Osteoblast (primary cell): ENCODE results near the gene KRTAP4-6. TPM values are rescaled to one million over a fixed set of nuclear protein-coding genes. Genes with fewer than 3 reads are reported as not detected.
"Not testable (repeated sequence)": the region's sequence is repeated elsewhere in the genome, so short reads cannot be mapped to it uniquely, and the experiment has no call there.

Source experiments
- DNase-seq: peaks from one replicate; pipeline ENCODE4 v3.0.0; 2011; ENCODE audit warnings: low spot score, mixed read lengths; ENCODE audit not compliant: insufficient read length; ENCODE audit errors: missing footprints
- H2AFZ ChIP-seq: 2 replicates; pipeline ENCODE4 v1.6.0; 2011; ENCODE audit warnings: mild to moderate bottlenecking, low read length
- H3K27ac ChIP-seq: 2 replicates; pipeline ENCODE4 v1.5.1; 2011; ENCODE audit warnings: mild to moderate bottlenecking, low read depth, low read length, moderate library complexity
- H3K27me3 ChIP-seq: 2 replicates; pipeline ENCODE4 v1.6.0; 2012; ENCODE audit warnings: mild to moderate bottlenecking, control low read depth, inconsistent platforms, low read length, moderate library complexity; ENCODE audit not compliant: insufficient read depth
- H3K36me3 ChIP-seq: 2 replicates; pipeline ENCODE4 v1.5.1; 2011; ENCODE audit warnings: mild to moderate bottlenecking, low read length, control low read depth, moderate library complexity; ENCODE audit not compliant: insufficient read depth
- H3K4me1 ChIP-seq: 2 replicates; pipeline ENCODE4 v1.5.1; 2011; ENCODE audit warnings: mild to moderate bottlenecking, low read length, control low read depth, moderate library complexity; ENCODE audit not compliant: insufficient read depth
- H3K4me2 ChIP-seq: 2 replicates; pipeline ENCODE4 v1.6.0; 2011; ENCODE audit warnings: mild to moderate bottlenecking, low read length; ENCODE audit not compliant: insufficient read depth
- H3K4me3 ChIP-seq: fragments of 200-600 bp; sonication (generic); 3 replicates; pipeline ENCODE4 v1.5.1; 2012; ENCODE audit warnings: mild to moderate bottlenecking, low read length, inconsistent platforms; ENCODE audit not compliant: insufficient read depth
- H3K79me2 ChIP-seq: 2 replicates; pipeline ENCODE4 v1.6.0; 2012; ENCODE audit warnings: mild to moderate bottlenecking, low read length, control low read depth, inconsistent platforms; ENCODE audit not compliant: insufficient read depth
- H3K9me3 ChIP-seq: 2 replicates; pipeline ENCODE4 v1.5.1; 2011; ENCODE audit warnings: low read depth, low read length, control low read depth
- H4K20me1 ChIP-seq: 2 replicates; pipeline ENCODE4 v1.6.0; 2012; ENCODE audit warnings: mild to moderate bottlenecking, low read length, control low read depth; ENCODE audit not compliant: insufficient read depth
- CTCF ChIP-seq: IDR thresholded peaks from 2 replicates; pipeline ENCODE4 v1.5.1; 2011; ENCODE audit warnings: mild to moderate bottlenecking, low read depth, low read length, moderate library complexity; ENCODE audit errors: extremely low read depth
- total RNA-seq: library from RNA; depleted of rRNA; stranded (reverse); fragments of >200 nt; gene quantifications from 2 replicates; pipeline ENCODE4 v1.2.3, GENCODE V29; 2012

Gene KRTAP4-6
- not detected in 2 replicates for total RNA-seq

- Histone ChIP-seq H2AFZ (no peak within 1 kb of the TSS), H3K9me3 (peaks cover 2% of the 10 kb centered on the region), H3K79me2 (no peaks in the 10 kb centered on the region), H3K27ac (peak within 1 kb of the TSS; percentile 69), H4K20me1 (no peaks in the 10 kb centered on the region), H3K4me3 (no peak within 1 kb of the TSS), H3K36me3 (no peaks in the 10 kb centered on the region), H3K27me3 (no peaks in the 10 kb centered on the region), H3K4me1 (peaks cover 6% of the 10 kb centered on the region), H3K4me2 (no peak within 1 kb of the TSS)
- DNase-seq: peak; percentile 78
- TF ChIP-seq CTCF: no peak
Observed at GRCh38 chr17:41140360-41141131, at the start of gene KRTAP4-6. KRTAP4-6 (minus strand) TSS chr17:41140544; CDS start chr17:41140487, 57 bp downstream.

- not testable (repeated sequence) for H3K36me3 ChIP-seq, H3K4me1 ChIP-seq, H3K27ac ChIP-seq, H4K20me1 ChIP-seq, H3K4me3 ChIP-seq, H3K9me3 ChIP-seq, H3K27me3 ChIP-seq, DNase-seq, H2AFZ ChIP-seq, H3K4me2 ChIP-seq, H3K79me2 ChIP-seq
Observed at GRCh38 chr17:41189837-41190318, 49.5 kb upstream of the KRTAP4-6 start, which contains the start of gene KRTAP9-1. KRTAP9-1 (plus strand) TSS chr17:41189887; CDS start chr17:41189887, 0 bp downstream.

GRCh38 chr17:41186872-41187271 is 46.5 kb upstream of the KRTAP4-6 start:
- Histone ChIP-seq H3K4me2 (no peak overlapping the region), H3K4me3 (no peak overlapping the region), H3K27ac (no peak overlapping the region), H3K79me2 (no peaks in the 10 kb centered on the region), H4K20me1 (no peaks in the 10 kb centered on the region), H3K36me3 (no peaks in the 10 kb centered on the region), H3K9me3 (no peaks in the 10 kb centered on the region), H3K4me1 (no peaks in the 10 kb centered on the region), H2AFZ (no peak overlapping the region), H3K27me3 (no peaks in the 10 kb centered on the region)
- DNase-seq: no peak
- TF ChIP-seq CTCF: no peak

GRCh38 chr17:41185001-41185400 is 44.7 kb upstream of the KRTAP4-6 start:
- no peak overlapping the region for H3K4me3 ChIP-seq
- no peaks in the 10 kb centered on the region for H3K4me1 ChIP-seq
- no peaks in the 10 kb centered on the region for H3K27me3 ChIP-seq
- TF ChIP-seq CTCF: no peak
- H3K79me2 ChIP-seq: no peaks in the 10 kb centered on the region
- H3K9me3 ChIP-seq: no peaks in the 10 kb centered on the region
- no peak overlapping the region for H3K4me2 ChIP-seq
- H3K36me3 ChIP-seq: no peaks in the 10 kb centered on the region
- no peak overlapping the region for H3K27ac ChIP-seq
- H2AFZ ChIP-seq: no peak overlapping the region
- H4K20me1 ChIP-seq: no peaks in the 10 kb centered on the region
- no peak for DNase-seq
